Measurements from ENCODE around the gene TFEB.

DNA sequence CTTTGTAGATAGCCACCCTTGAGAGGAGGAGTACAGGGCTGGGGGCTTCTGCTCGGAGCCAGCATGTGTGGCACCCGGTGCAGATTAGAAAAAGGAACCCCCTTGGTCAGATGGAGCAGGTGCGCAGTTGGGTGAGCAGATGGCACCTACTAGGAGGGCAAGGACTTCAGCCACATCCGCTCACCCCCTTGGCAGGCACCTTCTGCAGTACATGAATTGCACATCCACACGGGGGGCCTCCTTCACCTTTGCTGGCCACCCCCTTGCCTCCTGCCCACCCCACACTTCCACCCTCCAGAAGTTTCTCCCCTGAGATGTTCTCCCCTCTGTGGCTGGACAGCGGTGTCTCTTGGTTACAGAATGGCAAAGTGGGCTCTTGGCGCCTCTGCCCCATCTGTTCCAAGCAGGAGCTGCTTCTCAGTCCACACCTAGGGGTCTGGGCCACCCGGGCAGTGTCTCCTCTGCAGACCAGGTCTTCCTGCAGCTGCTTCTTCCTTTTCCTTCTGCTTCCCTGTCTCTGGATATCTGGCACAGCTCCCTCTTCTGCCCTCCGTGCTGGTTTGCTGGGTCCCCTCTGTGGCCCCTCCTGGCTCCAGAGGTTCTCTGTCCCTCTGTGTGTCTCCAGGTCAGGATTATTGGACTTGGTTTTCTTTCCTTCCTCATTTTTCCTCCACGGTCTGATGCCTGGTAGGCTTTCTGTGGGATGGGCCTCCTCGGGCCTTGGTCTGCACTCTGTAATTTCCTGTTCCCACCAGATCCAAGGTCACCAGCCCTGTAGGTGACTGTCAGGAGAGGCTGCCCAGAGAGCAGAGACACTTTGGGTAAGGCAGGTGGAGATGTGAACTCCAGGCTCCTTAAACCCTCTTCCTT is 93.1 kb downstream of the TFEB start:
- no peak for TF ChIP-seq EZH2 (IDR thresholded peaks at IDR 0.05)
- no peak for TF ChIP-seq EZH2phosphoT487 (IDR thresholded peaks at IDR 0.05)
- TF ChIP-seq, protein P1, sequence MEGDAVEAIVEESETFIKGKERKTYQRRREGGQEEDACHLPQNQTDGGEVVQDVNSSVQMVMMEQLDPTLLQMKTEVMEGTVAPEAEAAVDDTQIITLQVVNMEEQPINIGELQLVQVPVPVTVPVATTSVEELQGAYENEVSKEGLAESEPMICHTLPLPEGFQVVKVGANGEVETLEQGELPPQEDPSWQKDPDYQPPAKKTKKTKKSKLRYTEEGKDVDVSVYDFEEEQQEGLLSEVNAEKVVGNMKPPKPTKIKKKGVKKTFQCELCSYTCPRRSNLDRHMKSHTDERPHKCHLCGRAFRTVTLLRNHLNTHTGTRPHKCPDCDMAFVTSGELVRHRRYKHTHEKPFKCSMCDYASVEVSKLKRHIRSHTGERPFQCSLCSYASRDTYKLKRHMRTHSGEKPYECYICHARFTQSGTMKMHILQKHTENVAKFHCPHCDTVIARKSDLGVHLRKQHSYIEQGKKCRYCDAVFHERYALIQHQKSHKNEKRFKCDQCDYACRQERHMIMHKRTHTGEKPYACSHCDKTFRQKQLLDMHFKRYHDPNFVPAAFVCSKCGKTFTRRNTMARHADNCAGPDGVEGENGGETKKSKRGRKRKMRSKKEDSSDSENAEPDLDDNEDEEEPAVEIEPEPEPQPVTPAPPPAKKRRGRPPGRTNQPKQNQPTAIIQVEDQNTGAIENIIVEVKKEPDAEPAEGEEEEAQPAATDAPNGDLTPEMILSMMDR (IDR thresholded peaks at IDR 0.05) = no peak
